Stimulated activated naive CD4-positive, alpha-beta T cell treated with Interleukin-2 at 50 U/mL for 16 hours (primary cell): Measurements from ENCODE around the gene KCNK5.

ENCODE experiments used
- DNase-seq: peaks from one replicate; lab custom pipeline; 2025; lab: John Stamatoyannopoulos, UW

Gene KCNK5

GRCh38 chr6:39197922-39198500 is 31.3 kb downstream of the KCNK5 start:
- no peak for DNase-seq

- DNase-seq = no peak
These were observed 31.8 kb downstream of the KCNK5 start for GRCh38 chr6:39197521-39197920.

- DNase-seq = no peak
These were observed 32.6 kb downstream of the KCNK5 start for GRCh38 chr6:39196673-39197091.

- DNase-seq = no peak
These were observed 33.4 kb downstream of the KCNK5 start for GRCh38 chr6:39195792-39196385.

- DNase-seq = no peak
These were observed 34.8 kb downstream of the KCNK5 start for GRCh38 chr6:39194466-39194865.

- DNase-seq = no peak
These were observed 36.0 kb downstream of the KCNK5 start for GRCh38 chr6:39193201-39193791.

- no peak for DNase-seq
These were observed 36.5 kb downstream of the KCNK5 start for GRCh38 chr6:39192736-39193135.

GRCh38 chr6:39191236-39191930 is 37.9 kb downstream of the KCNK5 start:
- no peak for DNase-seq

- no peak for DNase-seq
These were observed 38.6 kb downstream of the KCNK5 start for GRCh38 chr6:39190545-39191235.

GRCh38 chr6:39189915-39190544 is 39.2 kb downstream of the KCNK5 start:
- no peak for DNase-seq

- no peak for DNase-seq
These were observed 40.1 kb downstream of the KCNK5 start for GRCh38 chr6:39189131-39189530.

GRCh38 chr6:39188571-39188970 is 40.7 kb downstream of the KCNK5 start:
- no peak for DNase-seq

- DNase-seq = no peak
These were observed 41.2 kb downstream of the KCNK5 start for GRCh38 chr6:39188098-39188450.

GRCh38 chr6:39184906-39185580 is 44.2 kb downstream of the KCNK5 start:
- no peak for DNase-seq

GRCh38 chr6:39182604-39183003 is 46.7 kb downstream of the KCNK5 start:
- DNase-seq = no peak

- no peak for DNase-seq
These were observed 47.4 kb downstream of the KCNK5 start for GRCh38 chr6:39181826-39182225.

- DNase-seq = no peak
These were observed 47.9 kb downstream of the KCNK5 start for GRCh38 chr6:39181333-39181732.

- DNase-seq = no peak
These were observed 50.5 kb downstream of the KCNK5 start for GRCh38 chr6:39178804-39179203.

GRCh38 chr6:39178235-39178634 is 51.0 kb downstream of the KCNK5 start:
- DNase-seq = no peak

- DNase-seq = no peak
These were observed 52.1 kb downstream of the KCNK5 start for GRCh38 chr6:39177130-39177529.

- DNase-seq = no peak
These were observed 56.0 kb downstream of the KCNK5 start for GRCh38 chr6:39173270-39173669.

GRCh38 chr6:39172377-39172757 is 56.9 kb downstream of the KCNK5 start:
- no peak for DNase-seq
